HCT116 (cell line): ENCODE measurements around the gene FNDC11. TPM values are rescaled to one million over a fixed set of nuclear protein-coding genes. Genes with fewer than 3 reads are reported as not detected.

Experiments
- ATAC-seq: fragments of 200-7000 bp; cut with Tn5 transposase; 2 replicates; pipeline ENCODE4 v1.9.1; 2020; ENCODE audit warnings: mild to moderate bottlenecking, moderate library complexity
- BruUV-seq: library from RNA; stranded (reverse); fragments of 400-500 nt; replicated peaks from 2 replicates; lab custom pipeline; 2021; lab: Mats Ljungman, UMichigan
- CTCF ChIA-PET: fragments of 300-600 bp; sonication (Branson Sonifier 250); formaldehyde crosslinking; loops from one replicate; lab custom pipeline; 2021; ENCODE audit warnings: antibody characterized with exemption; lab: Charles Lee
- POLR2A ChIA-PET: fragments of 300-600, 350-600 bp; sonication (Branson Sonifier 250); formaldehyde crosslinking; loops from one replicate; lab custom pipeline; 2021; ENCODE audit warnings: antibody characterized with exemption; lab: Charles Lee
- RAD21 ChIA-PET, 2 experiments: fragments of 300-600 bp; sonication (Branson Sonifier 250); formaldehyde crosslinking; loops; one replicate each; lab custom pipeline; 2023; ENCODE audit warnings: low total read pairs in 2 of 2; ENCODE audit not compliant: uncharacterized antibody in 2 of 2, unreplicated experiment in 2 of 2, low non-redundant PET in 1 of 2; lab: Charles Lee
- DNase-seq: peaks from one replicate; pipeline ENCODE4 v3.0.0-alpha.2; 2010; ENCODE audit warnings: low read depth, low spot score
- H2AFZ ChIP-seq: fragments of 200-600 bp; shearing (Covaris generic), sonication (generic); 2 replicates; pipeline ENCODE4 v1.6.1; 2017; ENCODE audit warnings: low read depth, mixed run types, mixed read lengths, antibody characterized with exemption, low read length; ENCODE audit not compliant: poor library complexity, severe bottlenecking
- H3K27ac ChIP-seq: 2 replicates; pipeline ENCODE4 v1.5.1; 2012; ENCODE audit warnings: low read depth, low read length
- H3K27me3 ChIP-seq: fragments of 200-600 bp; sonication (generic); 2 replicates; pipeline ENCODE4 v1.6.1; 2016; ENCODE audit warnings: mixed run types, low read length, mixed read lengths; ENCODE audit not compliant: insufficient read depth
- H3K36me3 ChIP-seq, 2 experiments: fragments of 200-500 bp in 1 of 2; fragments of 200-600 bp in 1 of 2; sonication (Bioruptor generic) in 1 of 2; sonication (generic) in 1 of 2; 2 replicates each; pipeline versions ENCODE4 v1.5.1 to v1.6.1; 2014 to 2016; ENCODE audit warnings: low read length in 2 of 2, inconsistent platforms in 1 of 2, mixed read lengths in 1 of 2, mixed run types in 1 of 2; ENCODE audit not compliant: insufficient read depth in 2 of 2, control insufficient read depth in 1 of 2
- H3K4me1 ChIP-seq, 2 experiments: fragments of 200-600 bp in 1 of 2; sonication (generic) in 1 of 2; 2 replicates each; pipeline versions ENCODE4 v1.5.1 to v1.6.1; 2012 to 2017; ENCODE audit warnings: low read length in 2 of 2, inconsistent platforms in 1 of 2, mild to moderate bottlenecking in 1 of 2, mixed read lengths in 1 of 2, mixed run types in 1 of 2, moderate library complexity in 1 of 2; ENCODE audit not compliant: insufficient read depth in 2 of 2, control insufficient read depth in 1 of 2
- H3K4me2 ChIP-seq: fragments of 200-600 bp; sonication (generic); 2 replicates; pipeline ENCODE4 v1.6.1; 2017; ENCODE audit warnings: mixed run types, low read length, mixed read lengths
- H3K4me3 ChIP-seq, 2 experiments: fragments of 200-600 bp in 1 of 2; sonication (generic) in 1 of 2; replicated peaks in 1 of 2; 2 replicates each; pipeline ENCODE4 v1.5.1; 2011 to 2016; ENCODE audit warnings: low read length in 2 of 2, control low read depth in 1 of 2, low read depth in 1 of 2, mild to moderate bottlenecking in 1 of 2, mixed read lengths in 1 of 2, mixed run types in 1 of 2
- H3K79me2 ChIP-seq: fragments of 200-600 bp; sonication (generic); 2 replicates; pipeline ENCODE4 v1.6.1; 2017; ENCODE audit warnings: mild to moderate bottlenecking, mixed run types, low read length, moderate library complexity, mixed read lengths; ENCODE audit not compliant: insufficient read depth
- H3K9ac ChIP-seq: fragments of 200-600 bp; sonication (generic); 2 replicates; pipeline ENCODE4 v1.6.1; 2016; ENCODE audit warnings: low read length, mixed read lengths
- H3K9me2 ChIP-seq: fragments of 200-600 bp; sonication (generic), shearing (Covaris generic); 2 replicates; pipeline ENCODE4 v1.6.1; 2017; ENCODE audit warnings: mixed run types, mild to moderate bottlenecking, moderate library complexity; ENCODE audit not compliant: insufficient read depth
- H3K9me3 ChIP-seq, 2 experiments: fragments of 200-500 bp in 1 of 2; fragments of 200-600 bp in 1 of 2; sonication (Bioruptor generic) in 1 of 2; sonication (generic) in 1 of 2; 2 replicates each; pipeline ENCODE4 v1.6.1; 2014 to 2017; ENCODE audit warnings: low read length in 2 of 2, mixed read lengths in 2 of 2, inconsistent platforms in 1 of 2, low read depth in 1 of 2, mild to moderate bottlenecking in 1 of 2, mixed run types in 1 of 2, moderate library complexity in 1 of 2; ENCODE audit not compliant: control insufficient read depth in 1 of 2, insufficient read depth in 1 of 2
- H4K20me1 ChIP-seq: fragments of 200-600 bp; sonication (generic), shearing (Covaris generic); 2 replicates; pipeline ENCODE4 v1.6.1; 2017; ENCODE audit warnings: mixed run types, mild to moderate bottlenecking, moderate library complexity; ENCODE audit not compliant: insufficient read depth
- CEBPB ChIP-seq: IDR thresholded peaks from 2 replicates; pipeline ENCODE4 v1.6.1; 2012; ENCODE audit warnings: low read depth
- SIN3A ChIP-seq: IDR thresholded peaks from 2 replicates; pipeline ENCODE4 v1.6.1; 2012; ENCODE audit warnings: low read depth
- ZFX ChIP-seq: fragments of 450-650 bp; IDR thresholded peaks from 2 replicates; pipeline ENCODE4 v1.6.1; 2017
- intact Hi-C: fragments of 100-400 bp; cut with micrococcal nuclease; formaldehyde crosslinking; loops from 2 replicates; pipeline ENCODE4 v1.10.0; 2022
- total RNA-seq: library from RNA; stranded (reverse); gene quantifications from one replicate; pipeline ENCODE4 v1.2.1, GENCODE V29; 2021; ENCODE audit not compliant: unreplicated experiment
- TF ChIP-seq, protein P1 (sequence below), 3 experiments: fragments of 200-600 bp in 1 of 3; sonication (generic) in 1 of 3; IDR thresholded peaks in 2 of 3; conservative IDR thresholded peaks in 1 of 3; 2 replicates each; pipeline ENCODE4 v1.5.1; 2012 to 2017; ENCODE audit warnings: low read depth in 2 of 3, low read length in 2 of 3, antibody characterized with exemption in 1 of 3, borderline replicate concordance in 1 of 3, control low read depth in 1 of 3, mild to moderate bottlenecking in 1 of 3, mixed read lengths in 1 of 3, mixed run types in 1 of 3, moderate library complexity in 1 of 3; ENCODE audit not compliant: insufficient read depth in 1 of 3

The FNDC11 gene
- total RNA-seq, 1 experiment from 2014 or later, result 5.5 TPM

DNA sequence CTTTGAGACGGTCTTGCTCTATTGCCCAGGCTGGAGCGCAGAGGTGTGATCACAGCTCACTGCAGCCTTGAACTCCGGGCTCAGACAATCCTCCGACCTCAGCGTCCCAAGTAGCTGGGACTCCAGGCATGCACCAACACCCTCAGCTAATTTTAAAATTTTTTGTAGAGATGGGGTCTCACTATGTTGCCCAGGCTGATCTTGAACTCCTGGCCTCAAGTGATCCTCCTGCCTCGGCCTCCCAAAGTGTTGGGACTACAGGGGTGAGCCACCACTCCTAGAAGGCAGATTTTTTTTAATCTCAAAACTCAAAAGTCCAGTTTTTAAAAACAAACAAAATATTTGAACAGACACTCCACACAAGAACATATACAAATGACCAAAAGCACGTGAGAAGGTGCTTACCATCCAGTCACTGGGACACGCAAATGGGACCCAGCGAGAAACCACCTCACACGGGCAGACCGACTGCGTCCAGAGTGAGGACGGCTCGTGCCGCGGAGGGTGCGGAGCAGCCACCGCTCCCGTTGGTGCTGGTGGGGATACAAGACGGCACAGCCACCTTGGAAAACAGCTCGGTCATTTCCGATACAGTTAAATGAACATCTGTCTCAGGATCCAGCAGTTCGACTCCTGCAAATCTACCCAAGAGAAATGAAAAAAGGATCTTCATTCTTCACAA, 28.6 kb downstream of the FNDC11 start:
- Histone ChIP-seq H3K36me3 (no peaks in the 10 kb centered on the region), H3K9ac (no peak overlapping the region), H3K79me2 (no peaks in the 10 kb centered on the region), H3K9me2 (no peaks in the 10 kb centered on the region), H4K20me1 (no peaks in the 10 kb centered on the region), H3K4me2 (no peak overlapping the region), H3K9me3 (no peaks in the 10 kb centered on the region), H3K4me3 (no peak overlapping the region), H3K27me3 (no peaks in the 10 kb centered on the region), H2AFZ (no peak overlapping the region), H3K27ac (no peak overlapping the region), H3K4me1 (peaks cover 0 to 8% of the 10 kb centered on the region in 2 experiments; a peak in 1 of 4 replicates)
- no peak for DNase-seq
- no peak for ATAC-seq
- ChIA-PET POLR2A (interaction anchor here (0.6 to 0.7 kb wide), 2 partner anchors 8 to 44 kb away, joined by 3 read pairs; partner anchors contain the start of gene HELZ2), RAD21 (no interaction called here), CTCF (interaction anchor here (1.4 kb wide), 1 partner anchor 9 kb away, joined by 3 read pairs; no protein-coding TSS in a partner anchor)
- BruUV-seq, result no TSS peak
- intact Hi-C loops, result loop anchor here (5.0 kb wide), 1 partner anchor 115 kb away; the partner anchor contains the start of gene TNFRSF6B
- TF ChIP-seq SIN3A (no peak), CEBPB (no peak), ZFX (no peak)
- TF ChIP-seq, protein P1, sequence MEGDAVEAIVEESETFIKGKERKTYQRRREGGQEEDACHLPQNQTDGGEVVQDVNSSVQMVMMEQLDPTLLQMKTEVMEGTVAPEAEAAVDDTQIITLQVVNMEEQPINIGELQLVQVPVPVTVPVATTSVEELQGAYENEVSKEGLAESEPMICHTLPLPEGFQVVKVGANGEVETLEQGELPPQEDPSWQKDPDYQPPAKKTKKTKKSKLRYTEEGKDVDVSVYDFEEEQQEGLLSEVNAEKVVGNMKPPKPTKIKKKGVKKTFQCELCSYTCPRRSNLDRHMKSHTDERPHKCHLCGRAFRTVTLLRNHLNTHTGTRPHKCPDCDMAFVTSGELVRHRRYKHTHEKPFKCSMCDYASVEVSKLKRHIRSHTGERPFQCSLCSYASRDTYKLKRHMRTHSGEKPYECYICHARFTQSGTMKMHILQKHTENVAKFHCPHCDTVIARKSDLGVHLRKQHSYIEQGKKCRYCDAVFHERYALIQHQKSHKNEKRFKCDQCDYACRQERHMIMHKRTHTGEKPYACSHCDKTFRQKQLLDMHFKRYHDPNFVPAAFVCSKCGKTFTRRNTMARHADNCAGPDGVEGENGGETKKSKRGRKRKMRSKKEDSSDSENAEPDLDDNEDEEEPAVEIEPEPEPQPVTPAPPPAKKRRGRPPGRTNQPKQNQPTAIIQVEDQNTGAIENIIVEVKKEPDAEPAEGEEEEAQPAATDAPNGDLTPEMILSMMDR (IDR thresholded peaks at IDR 0.05 in 2 of 3, conservative IDR thresholded peaks at IDR 0.05 in 1 of 3; ENCODE audit: borderline replicate concordance in 1 of 3, insufficient read depth in 1 of 3, low read depth in 2 of 3, low read length in 2 of 3), result no peak
